DOHH2 (cell line): ENCODE measurements around the gene LGALS12.

Experiments
- H3F3A ChIP-seq: fragments of 200-600 bp; sonication (generic), shearing (Covaris generic); 2 replicates; pipeline ENCODE4 v1.6.0; 2016; ENCODE audit warnings: antibody characterized with exemption, mild to moderate bottlenecking; ENCODE audit not compliant: control insufficient read depth, insufficient read depth
- H3K27ac ChIP-seq: fragments of 200-600 bp; sonication (generic); 2 replicates; pipeline ENCODE4 v1.5.1; 2014; ENCODE audit warnings: low read depth, mild to moderate bottlenecking, low read length, moderate library complexity
- H3K27me3 ChIP-seq: fragments of 200-600 bp; sonication (generic); 2 replicates; pipeline ENCODE4 v1.6.1; 2014; ENCODE audit warnings: mild to moderate bottlenecking, low read length, mixed read lengths; ENCODE audit not compliant: control insufficient read depth
- H3K36me3 ChIP-seq: fragments of 200-600 bp; sonication (generic); 2 replicates; pipeline ENCODE4 v1.6.1; 2014; ENCODE audit warnings: mild to moderate bottlenecking, low read length, moderate library complexity, mixed read lengths; ENCODE audit not compliant: control insufficient read depth
- H3K4me1 ChIP-seq: fragments of 200-600 bp; sonication (generic); 2 replicates; pipeline ENCODE4 v1.6.1; 2014; ENCODE audit warnings: mild to moderate bottlenecking, low read length, mixed read lengths; ENCODE audit not compliant: control insufficient read depth
- H3K4me2 ChIP-seq: fragments of 200-600 bp; sonication (generic); 2 replicates; pipeline ENCODE4 v1.6.0; 2014; ENCODE audit warnings: mild to moderate bottlenecking, low read length, moderate library complexity
- H3K4me3 ChIP-seq: fragments of 200-600 bp; sonication (generic); 2 replicates; pipeline ENCODE4 v1.5.1; 2014; ENCODE audit warnings: mild to moderate bottlenecking, low read length, mixed read lengths
- H3K79me2 ChIP-seq: fragments of 200-600 bp; sonication (generic); 2 replicates; pipeline ENCODE4 v1.6.1; 2014; ENCODE audit warnings: mild to moderate bottlenecking, low read length, mixed read lengths; ENCODE audit not compliant: control insufficient read depth
- H3K9me2 ChIP-seq: fragments of 200-600 bp; sonication (generic); replicated peaks from 2 replicates; pipeline ENCODE4 v1.6.1; 2014; ENCODE audit warnings: mild to moderate bottlenecking, low read length, mixed read lengths; ENCODE audit not compliant: control insufficient read depth
- H3K9me3 ChIP-seq: fragments of 200-600 bp; sonication (generic); 2 replicates; pipeline ENCODE4 v1.6.1; 2014; ENCODE audit warnings: antibody characterized with exemption, low read length, mixed read lengths; ENCODE audit not compliant: control insufficient read depth, insufficient read depth
- H4K20me1 ChIP-seq: fragments of 200-600 bp; sonication (generic); 2 replicates; pipeline ENCODE4 v1.6.0; 2014; ENCODE audit warnings: low read depth, mild to moderate bottlenecking, antibody characterized with exemption, low read length, moderate library complexity; ENCODE audit not compliant: control insufficient read depth, insufficient read depth
- EZH2phosphoT487 ChIP-seq: fragments of 200-600 bp; sonication (generic); IDR thresholded peaks from 2 replicates; pipeline ENCODE4 v1.6.1; 2017; ENCODE audit warnings: borderline replicate concordance, mild to moderate bottlenecking, antibody characterized with exemption, low read length, moderate library complexity, mixed read lengths
- TF ChIP-seq, protein P1 (sequence below): fragments of 200-600 bp; sonication (generic); IDR thresholded peaks from one replicate; pipeline ENCODE4 v1.5.1; 2014; ENCODE audit warnings: antibody characterized with exemption, mild to moderate bottlenecking, low read depth, low read length; ENCODE audit not compliant: poor library complexity, severe bottlenecking

Gene LGALS12

DNA sequence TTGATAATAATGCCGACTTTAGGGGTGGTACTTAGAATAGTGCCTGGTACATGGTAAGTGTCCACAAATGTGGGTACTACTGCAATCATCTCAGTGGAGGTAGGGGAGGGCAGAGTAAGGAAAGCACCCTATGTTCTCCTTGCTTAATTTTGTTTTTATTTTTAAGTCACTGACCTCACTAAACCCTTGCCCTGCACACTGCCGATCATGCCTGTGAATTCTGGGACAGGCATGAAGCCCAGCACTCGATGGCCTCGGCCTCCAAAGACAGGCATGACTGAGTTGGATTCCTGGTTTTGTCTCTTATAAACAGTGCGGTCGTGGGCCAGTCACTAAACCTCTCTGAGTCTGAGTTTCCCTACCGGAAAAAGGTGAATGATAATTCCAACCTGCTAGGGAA lies 6.9 kb downstream of the LGALS12 start:
- no peak for TF ChIP-seq EZH2phosphoT487
- TF ChIP-seq, protein P1, sequence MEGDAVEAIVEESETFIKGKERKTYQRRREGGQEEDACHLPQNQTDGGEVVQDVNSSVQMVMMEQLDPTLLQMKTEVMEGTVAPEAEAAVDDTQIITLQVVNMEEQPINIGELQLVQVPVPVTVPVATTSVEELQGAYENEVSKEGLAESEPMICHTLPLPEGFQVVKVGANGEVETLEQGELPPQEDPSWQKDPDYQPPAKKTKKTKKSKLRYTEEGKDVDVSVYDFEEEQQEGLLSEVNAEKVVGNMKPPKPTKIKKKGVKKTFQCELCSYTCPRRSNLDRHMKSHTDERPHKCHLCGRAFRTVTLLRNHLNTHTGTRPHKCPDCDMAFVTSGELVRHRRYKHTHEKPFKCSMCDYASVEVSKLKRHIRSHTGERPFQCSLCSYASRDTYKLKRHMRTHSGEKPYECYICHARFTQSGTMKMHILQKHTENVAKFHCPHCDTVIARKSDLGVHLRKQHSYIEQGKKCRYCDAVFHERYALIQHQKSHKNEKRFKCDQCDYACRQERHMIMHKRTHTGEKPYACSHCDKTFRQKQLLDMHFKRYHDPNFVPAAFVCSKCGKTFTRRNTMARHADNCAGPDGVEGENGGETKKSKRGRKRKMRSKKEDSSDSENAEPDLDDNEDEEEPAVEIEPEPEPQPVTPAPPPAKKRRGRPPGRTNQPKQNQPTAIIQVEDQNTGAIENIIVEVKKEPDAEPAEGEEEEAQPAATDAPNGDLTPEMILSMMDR: no peak
- Histone ChIP-seq H3K27ac (no peak overlapping the region), H3F3A (no peaks in the 10 kb centered on the region), H3K4me1 (no peaks in the 10 kb centered on the region), H3K36me3 (no peaks in the 10 kb centered on the region), H4K20me1 (no peaks in the 10 kb centered on the region), H3K9me3 (no peaks in the 10 kb centered on the region), H3K4me3 (no peak overlapping the region), H3K4me2 (no peak overlapping the region), H3K27me3 (no peaks in the 10 kb centered on the region), H3K79me2 (no peaks in the 10 kb centered on the region), H3K9me2 (no peaks in the 10 kb centered on the region)

DNA sequence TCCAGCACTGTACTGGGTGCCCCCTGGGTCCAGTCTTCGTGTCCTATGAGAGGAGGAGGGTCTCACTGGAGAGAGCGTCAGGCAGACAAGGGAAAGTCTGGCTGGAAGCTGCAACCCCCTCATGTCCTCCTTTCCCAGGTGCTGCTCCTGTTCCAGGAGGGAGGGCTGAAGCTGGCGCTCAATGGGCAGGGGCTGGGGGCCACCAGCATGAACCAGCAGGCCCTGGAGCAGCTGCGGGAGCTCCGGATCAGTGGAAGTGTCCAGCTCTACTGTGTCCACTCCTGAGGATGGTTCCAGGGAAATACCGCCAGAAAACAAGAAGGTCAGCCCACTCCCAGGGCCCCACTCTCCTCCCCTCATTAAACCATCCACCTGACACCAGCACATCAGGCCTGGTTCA lies 10.2 kb downstream of the LGALS12 start:
- no peaks in the 10 kb centered on the region for H3F3A ChIP-seq
- no peaks in the 10 kb centered on the region for H3K9me3 ChIP-seq
- TF ChIP-seq, protein P1: no peak
- TF ChIP-seq EZH2phosphoT487: no peak
- H3K36me3 ChIP-seq: no peaks in the 10 kb centered on the region
- no peaks in the 10 kb centered on the region for H3K9me2 ChIP-seq
- H3K79me2 ChIP-seq: no peaks in the 10 kb centered on the region
- no peak overlapping the region for H3K4me2 ChIP-seq
- H3K4me3 ChIP-seq: no peak overlapping the region
- H3K4me1 ChIP-seq: no peaks in the 10 kb centered on the region
- no peak overlapping the region for H3K27ac ChIP-seq
- no peaks in the 10 kb centered on the region for H3K27me3 ChIP-seq
- H4K20me1 ChIP-seq: no peaks in the 10 kb centered on the region

DNA sequence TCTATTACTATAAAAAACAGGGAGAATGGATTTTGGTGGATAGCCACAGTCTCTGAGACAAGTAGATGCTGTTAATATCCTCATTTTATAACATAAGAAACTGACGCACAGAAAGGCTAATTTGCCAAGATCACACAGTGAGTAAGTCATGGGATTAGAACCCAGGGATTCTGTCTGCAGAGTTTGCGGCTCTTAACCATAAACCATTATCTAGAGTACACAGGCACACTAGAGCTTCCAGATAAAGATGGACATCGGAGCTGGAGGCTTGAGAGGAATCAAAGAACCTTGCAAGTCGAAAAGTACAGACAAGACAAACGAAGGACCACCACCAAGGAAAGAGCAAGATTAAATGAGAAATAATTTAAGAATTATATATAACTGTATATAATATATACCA lies 11.3 kb downstream of the LGALS12 start:
- Histone ChIP-seq H3K36me3 (no peaks in the 10 kb centered on the region), H3K27me3 (no peaks in the 10 kb centered on the region), H3K79me2 (no peaks in the 10 kb centered on the region), H3K4me2 (no peak overlapping the region), H3K4me3 (no peak overlapping the region), H3K4me1 (no peaks in the 10 kb centered on the region), H4K20me1 (no peaks in the 10 kb centered on the region), H3K9me3 (no peaks in the 10 kb centered on the region), H3F3A (no peaks in the 10 kb centered on the region), H3K9me2 (no peaks in the 10 kb centered on the region), H3K27ac (no peak overlapping the region)
- TF ChIP-seq EZH2phosphoT487: no peak
- TF ChIP-seq, protein P1: no peak

DNA sequence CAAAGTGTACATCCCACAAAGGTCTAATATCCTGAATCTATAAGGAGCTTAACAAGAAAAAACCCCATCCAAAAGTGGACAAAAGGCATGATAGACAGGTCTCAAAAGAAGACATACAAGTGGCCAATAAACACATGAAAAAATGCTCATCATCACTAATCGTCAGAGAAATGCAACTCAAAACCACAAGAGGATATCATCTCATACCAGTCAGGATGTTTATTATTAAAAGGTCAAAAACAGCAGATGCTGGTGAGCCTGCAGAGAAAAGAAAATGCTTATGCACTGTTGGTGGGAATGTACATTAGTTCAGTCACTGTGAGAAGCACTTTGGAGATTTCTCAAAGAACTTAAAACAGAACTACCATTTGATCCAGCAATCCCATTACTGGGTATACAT lies 12.7 kb downstream of the LGALS12 start:
- Histone ChIP-seq H3K27me3 (no peaks in the 10 kb centered on the region), H3F3A (no peaks in the 10 kb centered on the region), H3K36me3 (no peaks in the 10 kb centered on the region), H4K20me1 (no peaks in the 10 kb centered on the region), H3K9me3 (no peaks in the 10 kb centered on the region), H3K9me2 (no peaks in the 10 kb centered on the region), H3K4me1 (no peaks in the 10 kb centered on the region), H3K4me3 (no peak overlapping the region), H3K79me2 (no peaks in the 10 kb centered on the region), H3K27ac (no peak overlapping the region), H3K4me2 (no peak overlapping the region)
- TF ChIP-seq, protein P1: no peak
- TF ChIP-seq EZH2phosphoT487: no peak
